GM21447 (cell line): Measurements from ENCODE around the gene DOCK6.

Experiments
- ATAC-seq: cut with Tn5 transposase; IDR thresholded peaks from one replicate; pipeline ENCODE4 v1.9.1; 2021; ENCODE audit not compliant: unreplicated experiment

The DOCK6 gene

DNA sequence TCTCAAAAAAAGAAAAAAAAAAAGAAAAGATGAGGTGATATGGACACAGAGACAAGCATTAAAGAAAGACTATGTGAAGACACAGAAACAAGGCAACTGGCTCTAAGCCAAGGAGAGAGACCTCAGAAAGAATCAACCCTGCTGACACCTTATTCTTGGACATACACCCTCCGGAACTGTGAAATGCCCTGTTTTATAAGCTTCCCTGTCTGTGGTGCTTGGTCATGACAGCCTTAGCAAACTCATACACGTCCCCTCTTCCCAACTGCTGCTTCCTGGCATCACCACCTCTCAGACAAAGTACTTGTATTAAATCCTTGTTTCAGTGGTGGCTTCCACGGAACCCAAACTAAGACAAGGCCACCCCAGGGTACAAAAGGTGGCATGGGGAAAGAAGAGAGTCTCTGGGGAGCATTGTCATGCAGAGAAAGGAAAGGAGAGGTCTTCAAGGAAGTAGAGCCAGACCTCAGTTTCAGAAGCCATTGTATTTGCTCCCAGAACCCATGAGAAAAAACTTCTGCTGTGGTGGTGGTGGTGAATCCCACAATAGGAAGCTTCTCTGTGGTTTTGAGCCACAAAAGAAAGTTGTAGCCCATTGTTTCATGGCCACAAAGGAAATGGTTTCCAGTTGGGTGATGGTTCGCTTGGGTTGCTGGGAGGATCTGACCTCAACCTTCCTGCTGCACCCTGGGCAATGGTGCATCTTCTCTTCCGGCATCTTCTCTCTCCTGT lies 17.3 kb upstream of the DOCK6 start:
- no peak for ATAC-seq

DNA sequence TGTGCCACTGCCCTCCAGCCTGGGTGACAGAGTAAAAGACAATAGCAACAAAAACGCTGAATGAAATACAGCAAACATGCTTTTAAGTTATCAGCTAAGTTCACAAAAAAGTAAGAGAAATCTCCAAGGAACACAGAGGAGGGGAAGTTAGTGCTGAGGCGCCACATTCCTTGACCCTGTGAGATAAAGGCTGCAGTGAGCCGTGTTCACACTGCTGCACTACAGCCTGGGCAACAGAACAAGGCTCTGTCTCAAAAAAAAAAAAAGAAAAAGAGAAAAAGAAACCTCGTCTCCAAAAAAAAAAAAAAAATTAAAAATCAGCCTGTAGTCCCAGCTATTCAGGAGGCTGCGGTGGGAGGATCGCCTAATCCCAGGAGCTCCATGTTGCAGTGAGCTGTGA lies 16.3 kb upstream of the DOCK6 start:
- no peak for ATAC-seq

DNA sequence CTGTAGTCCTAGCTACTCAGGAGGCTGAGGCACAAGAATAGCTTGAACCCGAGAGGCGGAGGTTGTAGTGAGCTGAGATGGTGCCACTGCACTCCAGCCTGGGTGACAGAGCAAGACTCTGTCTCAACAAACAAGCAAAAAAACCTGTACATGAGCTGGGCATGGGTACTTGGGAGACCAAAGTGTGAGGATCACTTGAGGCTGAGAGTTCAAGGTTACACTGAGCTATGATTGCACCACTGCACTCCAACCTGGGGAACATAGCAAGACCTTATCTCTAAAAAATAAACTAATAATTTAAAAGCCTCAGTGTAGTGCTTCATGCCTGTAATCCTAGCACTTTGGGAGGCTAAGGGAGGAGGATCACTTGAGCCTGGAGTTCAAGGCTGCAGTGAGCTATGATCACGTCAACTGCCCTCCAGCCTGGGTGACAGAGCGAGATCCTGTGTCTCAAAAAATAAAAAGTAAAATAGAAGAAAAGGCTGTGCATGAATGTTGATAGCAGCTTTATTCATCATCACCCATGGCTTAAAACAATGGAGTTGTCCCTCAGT lies 12.3 kb upstream of the DOCK6 start:
- no peak for ATAC-seq

DNA sequence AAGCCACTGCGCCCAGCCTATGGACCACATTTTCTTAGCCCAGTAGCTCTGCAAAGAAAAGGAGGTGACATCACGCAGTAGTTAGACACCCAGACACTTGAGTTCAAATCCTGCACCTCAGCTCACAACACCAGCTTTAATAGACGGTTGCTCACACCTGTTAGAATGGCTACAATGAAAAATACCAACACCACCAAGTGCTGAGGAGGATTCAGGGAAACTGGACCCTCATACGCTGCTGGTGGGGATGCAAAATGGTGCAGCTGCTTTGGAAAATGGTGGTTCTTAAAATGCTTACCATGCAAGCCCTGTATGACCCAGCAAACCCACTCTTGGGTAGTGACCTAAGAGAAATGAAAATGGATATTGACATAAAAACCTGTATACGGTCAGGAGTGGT lies 11.7 kb upstream of the DOCK6 start:
- ATAC-seq = no peak

DNA sequence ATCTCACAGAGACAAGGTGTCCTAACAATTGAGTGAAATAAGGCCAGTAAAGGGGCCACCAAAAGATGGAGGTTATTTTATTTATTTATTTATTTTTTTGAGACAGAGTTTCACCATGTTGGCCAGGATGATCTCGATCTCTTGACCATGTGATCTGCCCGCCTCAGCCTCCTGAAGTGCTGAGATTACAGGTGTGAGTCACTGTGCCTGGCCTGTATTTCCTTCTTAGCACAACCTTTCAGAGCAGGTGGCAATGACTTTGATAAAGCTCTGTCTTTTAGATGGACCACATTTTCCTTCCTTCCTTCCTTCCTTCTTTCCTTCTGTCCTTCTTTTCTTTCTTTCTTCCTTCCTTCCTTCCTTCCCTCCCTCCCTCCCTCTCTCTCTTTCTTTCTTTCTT lies 11.0 kb upstream of the DOCK6 start:
- no peak for ATAC-seq

DNA sequence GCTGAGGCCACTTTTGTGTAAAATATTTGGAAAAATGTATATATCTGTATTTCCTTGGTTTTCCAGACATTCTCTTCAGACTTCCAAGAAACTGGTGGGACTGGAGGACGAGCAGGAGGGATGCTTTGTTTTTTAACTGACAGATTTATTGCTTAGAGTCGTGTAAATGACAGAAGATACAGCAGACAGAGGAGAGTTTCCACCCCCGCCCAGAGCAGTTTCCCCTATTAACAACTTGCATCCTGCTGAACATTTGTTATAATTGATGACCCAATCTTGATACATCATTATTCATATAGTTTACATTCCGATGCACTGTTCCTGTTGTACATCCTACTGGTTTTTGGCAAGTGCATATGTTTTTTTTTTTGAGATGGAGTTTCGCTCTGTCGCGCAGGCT lies 7.1 kb upstream of the DOCK6 start:
- ATAC-seq = no peak

DNA sequence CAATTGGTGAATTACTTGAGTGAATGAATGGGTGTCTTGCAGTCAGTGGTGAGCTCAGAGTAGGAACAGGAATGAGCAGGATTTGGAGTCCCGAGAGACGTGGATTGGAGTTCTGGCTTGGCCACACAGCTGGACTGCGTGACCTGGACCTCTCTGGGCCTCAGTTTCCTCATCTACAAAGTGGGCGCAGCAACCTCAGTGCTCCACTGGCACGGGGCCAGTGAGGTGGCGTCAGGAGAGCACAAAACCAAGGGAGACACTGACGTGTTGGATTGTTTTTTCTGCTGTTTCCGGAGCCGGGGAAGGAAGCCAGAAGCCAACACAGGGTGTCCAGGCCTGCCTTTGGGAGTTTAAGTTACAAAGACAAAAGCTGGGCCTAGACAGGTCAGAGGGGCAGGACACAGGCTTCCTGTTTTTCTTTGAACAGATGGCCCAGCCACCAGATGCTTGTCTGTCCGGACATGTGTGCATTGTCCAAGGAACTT lies 6.5 kb upstream of the DOCK6 start:
- no peak for ATAC-seq

DNA sequence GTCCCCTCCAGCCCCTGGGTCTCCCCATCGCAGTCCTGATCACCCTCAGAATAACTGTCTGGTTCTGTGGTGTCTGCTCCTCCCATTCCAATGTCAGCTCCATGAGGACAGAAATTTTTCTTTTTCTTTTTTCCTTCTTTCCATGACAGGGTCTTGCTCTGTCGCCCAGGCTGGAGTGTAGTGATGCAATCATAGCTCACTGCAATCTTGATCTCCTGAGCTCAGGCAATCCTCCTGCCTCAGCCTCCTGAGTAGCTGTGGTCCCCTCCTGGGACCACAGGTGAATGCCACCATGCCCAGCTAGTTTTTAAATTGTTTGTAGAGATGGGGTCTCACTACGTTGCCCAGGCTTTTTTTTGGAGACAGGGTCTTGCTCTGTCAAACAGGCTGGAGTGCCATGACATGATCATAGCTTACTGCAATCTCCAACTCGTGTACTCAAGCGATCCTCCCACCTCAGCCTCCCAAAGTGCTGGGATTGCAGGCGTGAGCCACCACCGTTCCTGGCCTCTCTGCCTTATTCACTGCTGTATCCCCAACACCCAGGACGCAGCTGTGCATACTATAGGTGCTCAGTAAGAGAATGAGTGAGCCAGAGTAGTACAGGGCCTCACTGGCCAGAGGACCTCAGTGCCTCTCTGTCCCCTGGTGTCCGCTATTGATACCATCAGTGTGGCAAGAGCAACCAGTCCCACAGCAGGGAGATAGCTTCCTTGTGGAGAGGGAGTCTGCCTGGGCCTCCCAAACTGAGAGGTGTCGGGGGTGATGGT lies 5.2 kb upstream of the DOCK6 start:
- no peak for ATAC-seq

DNA sequence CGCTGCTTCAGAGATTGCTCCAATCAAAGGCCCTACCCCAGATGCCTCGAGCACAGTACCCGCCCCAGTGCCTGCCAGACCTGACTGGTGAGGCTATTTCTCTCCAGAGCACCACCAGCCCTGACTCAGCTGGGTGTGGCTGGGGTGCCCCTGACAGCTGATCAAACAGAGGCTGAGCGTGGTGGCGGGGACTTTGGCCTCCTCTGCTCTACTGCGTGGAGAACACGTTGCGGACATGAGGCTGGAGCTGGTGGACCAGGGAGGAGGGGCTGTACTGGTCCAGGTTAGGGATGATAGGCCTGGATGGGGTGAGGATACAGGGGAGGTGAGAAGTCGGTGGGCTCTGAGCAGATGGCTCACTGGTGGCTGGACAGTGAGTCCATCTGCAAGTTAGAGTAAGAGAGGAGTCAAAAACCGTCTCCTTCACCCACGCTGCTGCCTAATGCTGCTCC lies 3.5 kb upstream of the DOCK6 start:
- ATAC-seq = no peak

DNA sequence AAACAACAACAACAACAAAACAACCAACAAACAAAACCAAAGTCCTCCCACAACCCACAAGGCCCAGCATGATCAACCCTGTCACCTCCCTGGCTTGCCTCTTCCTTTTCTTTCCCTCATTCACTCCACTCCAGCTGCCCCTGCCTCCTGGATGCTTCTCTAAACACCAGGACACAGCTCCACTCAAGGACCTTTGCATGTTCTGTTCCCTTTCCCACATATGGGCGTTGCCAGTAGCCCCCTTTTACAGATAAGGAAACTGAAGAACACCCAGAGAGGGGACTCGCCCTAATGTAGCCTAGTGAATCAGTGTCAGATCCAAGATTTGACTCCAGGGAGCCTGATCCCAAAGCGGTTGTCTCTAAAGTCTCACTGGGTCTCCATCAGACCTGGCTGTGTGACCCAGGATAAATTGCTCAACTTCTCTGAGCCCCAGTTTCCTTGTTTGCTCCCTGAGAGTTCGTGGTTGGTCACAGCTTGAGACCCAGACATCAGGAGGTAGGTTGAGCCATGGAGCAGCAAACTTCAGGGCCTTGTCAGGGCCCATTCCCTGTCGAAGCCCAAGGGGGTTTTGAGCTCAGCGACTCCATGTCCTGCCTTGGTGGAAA lies 3.0 kb upstream of the DOCK6 start:
- ATAC-seq = no peak

DNA sequence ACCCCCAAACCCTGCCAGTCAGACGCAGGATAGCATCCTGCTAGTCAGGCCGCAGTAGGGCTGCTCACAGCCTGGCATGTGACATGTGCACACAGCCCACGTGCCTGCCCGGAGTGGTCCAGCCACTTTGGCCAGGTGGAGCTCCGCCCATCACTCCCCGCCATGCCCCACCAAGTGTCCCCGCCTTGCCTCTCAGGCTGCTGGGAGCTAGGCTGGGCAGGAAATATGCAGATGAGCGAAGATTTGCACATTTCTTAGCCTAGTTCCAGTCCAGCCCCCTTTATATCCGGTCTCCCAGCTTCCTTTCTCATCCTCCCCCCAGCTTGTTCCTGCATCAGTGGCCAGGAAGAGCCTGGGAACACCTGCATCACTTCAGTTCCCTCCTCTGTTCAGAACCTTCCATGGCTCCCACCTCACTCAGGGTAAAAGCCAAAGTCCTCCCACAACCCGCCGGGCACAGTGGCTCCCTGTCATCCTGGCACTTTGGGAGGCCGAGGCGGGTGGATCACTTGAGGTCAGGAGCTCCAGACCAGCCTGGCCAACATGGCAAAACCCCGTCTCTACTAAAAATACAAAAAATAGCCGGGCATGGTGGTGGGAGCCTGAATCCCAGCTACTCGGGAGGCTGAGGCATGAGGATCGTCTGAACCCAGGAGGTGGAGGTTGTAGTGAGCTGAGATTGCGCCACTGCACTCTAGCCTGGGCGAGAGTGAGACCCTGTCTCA lies 2.3 kb upstream of the DOCK6 start:
- ATAC-seq = no peak

DNA sequence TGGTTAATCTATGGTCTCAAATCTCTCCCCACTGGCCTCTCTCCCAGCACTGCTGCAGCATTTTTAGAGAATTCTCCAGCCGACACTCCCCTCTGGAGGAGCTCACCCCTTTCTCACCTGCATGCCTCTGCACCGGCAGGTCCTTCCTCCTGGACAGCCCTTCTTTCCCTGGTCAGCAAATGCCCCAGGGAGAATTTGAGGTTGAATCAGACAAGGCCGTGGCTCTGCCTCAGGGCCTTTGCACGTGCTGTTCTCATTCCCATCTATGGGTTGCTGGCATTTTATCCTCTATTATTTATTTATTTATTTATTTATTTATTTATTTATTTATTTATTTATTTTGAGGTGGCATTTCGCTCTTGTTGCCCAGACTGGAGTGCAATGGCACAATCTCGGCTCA lies 1.4 kb upstream of the DOCK6 start:
- ATAC-seq = no peak

DNA sequence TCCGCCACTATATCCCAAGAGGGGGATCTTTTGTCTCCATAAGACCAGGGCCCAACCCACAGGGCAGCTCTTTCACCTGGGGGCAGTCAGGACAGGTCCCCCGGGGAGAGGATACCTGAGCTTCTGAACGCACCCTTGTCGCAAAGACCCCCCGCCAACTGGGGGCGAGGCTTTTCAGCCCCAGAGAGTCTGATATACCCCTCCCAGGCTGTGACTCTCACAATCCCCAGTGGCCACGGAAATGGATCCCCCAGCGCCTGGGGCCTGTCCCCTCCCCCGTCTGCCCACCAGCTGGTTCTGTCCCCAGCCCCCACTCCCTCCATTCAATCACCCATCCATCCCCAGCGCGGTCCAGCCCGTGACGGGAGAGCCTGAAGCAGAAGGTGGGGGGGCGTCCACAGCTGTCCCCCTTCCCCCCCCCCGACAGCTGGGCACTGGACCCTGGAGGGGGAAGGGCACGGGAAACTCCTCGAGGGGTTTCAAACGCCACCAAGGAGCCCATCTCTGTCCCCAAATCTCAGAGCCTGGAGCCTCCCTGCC lies 823 bp downstream of the DOCK6 start:
- ATAC-seq = no peak

DNA sequence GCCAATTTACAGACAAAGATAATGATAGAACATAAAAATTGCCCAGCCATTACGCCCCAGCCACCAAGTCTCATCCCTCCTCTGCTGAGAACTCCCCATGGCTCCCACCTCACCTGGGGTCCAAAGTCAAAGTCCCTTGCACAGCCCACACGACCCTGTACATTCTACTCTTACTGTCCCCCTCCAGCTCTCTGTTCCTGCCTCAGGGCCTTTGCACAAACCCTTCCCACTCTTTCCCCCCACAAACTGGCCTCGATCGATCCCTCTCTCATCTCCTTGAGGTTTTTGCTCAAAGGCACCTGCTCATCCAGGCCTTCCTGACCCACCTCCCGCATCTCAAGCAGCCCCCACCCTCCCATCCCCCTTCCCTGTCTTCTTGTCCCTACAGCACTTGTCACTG lies 1.3 kb downstream of the DOCK6 start:
- no peak for ATAC-seq

DNA sequence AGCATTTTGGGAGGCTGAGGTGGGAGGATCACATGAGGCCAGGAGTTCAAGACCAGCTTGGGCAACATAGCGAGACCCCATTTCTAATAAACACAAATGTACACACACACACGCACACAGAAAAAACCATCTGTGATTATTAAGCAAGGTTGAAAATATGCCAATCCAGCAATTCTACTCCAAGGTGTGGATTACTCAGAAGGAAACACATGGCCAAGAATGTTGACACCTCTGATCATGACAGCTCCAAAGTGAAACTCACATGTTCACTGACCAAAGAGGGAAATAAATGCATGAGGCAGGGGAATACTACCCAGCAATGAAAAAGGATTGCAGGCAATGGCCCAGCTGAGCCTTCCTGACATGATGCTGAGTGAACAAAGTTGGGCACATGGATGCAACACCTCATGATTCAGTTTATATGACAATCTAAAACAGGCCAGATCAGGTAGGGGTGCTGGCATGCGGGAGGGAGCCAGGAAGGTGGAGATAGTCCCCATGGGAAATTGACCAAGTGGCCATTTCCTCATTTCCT lies 4.4 kb downstream of the DOCK6 start:
- ATAC-seq = no peak

DNA sequence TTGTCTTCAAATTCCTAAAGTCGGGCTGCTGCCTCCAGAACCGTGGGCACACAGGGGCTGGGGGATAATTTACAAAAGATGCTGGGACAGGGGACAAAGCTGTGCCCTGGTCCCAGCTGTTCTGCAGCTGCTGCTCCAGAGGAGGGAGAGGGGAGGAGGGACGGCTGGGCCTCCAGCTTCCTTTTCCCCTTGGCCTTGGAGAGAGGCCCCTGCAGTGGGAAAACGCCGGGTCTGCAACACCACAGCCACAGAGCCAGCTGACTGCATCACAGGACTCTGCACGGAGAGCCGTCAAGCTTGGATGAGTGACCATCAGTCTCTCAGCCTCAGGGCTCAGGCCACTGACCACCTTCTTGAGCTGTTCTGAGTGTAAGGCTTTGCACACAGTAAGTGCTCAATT lies 6.1 kb downstream of the DOCK6 start:
- ATAC-seq = no peak

DNA sequence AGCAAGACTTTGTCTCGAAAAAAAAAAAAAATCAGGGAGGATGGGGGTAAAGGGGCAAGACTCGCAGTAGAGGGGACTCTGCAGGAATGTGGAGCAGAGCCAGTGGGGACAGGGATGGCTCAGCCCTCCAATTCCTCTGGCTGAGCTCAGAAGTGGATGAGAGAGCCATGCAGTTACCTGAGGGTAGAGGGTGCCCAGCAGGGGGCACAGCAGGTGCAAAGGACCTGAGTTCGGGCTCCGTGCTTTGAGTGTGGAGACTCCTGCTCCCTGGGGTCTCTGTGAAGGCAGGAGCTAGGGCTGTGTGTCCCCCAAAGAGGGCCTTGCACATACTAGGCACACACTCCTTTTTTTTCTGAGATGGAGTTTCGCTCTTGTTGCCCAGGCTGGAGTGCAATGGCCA lies 7.7 kb downstream of the DOCK6 start:
- no peak for ATAC-seq

DNA sequence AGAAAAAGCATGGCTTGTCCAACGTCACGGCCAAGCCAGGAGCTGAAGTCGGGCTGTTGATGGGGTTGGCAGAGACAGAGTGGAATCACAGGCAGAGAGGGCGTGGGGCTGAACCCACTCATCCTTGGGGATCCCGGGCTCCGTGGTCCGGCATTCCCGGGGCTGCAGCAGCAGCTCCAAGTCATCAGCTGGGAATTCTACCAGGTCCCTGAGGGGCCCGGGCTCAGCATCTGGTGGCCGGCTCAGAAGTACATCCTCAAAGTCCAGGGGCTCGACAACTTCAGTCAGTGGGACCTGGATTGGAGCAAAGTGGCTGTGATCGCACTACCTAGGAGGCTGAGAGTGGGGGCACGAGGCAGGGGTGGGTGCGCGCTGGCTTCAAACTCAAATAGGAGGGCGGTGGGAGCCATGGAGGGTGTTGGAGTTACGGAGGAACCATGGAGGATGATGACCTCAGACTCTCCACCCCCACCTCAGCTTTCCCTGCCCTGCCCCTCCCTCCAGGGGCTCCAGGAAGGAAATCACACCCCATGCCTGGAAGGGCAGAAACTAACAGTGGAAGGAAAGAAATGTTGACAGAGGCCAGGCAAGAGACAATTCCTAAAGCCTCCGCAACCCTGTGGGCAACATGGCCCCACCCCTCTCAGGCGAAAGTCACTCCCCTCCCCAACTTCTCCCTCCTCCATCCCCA lies 9.5 kb downstream of the DOCK6 start:
- ATAC-seq = no peak

DNA sequence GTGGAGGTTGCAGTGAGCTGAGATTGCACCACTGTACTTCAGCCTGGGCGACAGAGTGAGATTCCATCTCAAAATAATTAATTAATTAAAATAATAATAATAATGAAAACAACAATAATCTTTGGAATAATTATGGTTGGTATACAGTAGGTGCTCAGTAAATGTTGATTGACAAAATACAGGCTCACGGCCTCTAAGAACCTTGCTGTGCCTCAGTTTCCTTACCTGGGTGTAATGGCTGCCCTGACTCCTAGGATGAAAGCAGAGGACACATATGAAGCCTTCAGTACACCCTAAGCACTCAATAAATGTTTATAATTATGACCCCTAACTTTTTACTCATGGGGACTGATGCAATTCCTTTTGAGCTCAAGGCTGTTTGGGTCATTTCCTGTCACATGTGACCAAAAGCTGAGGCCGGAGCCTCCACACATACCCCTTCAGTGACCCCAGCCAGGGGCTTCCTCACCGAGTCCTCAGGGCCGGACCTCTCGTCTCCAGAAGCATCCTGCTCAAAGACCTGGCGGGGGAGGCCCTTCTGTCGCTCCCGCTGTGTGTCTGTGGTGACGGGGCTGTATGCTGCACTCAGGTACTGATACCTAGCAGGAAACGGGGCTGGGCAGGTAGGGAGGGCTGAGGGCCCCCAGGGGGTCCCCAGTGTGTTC lies 10.5 kb downstream of the DOCK6 start:
- no peak for ATAC-seq
